HG02571 (cell line): ENCODE measurements around the gene LSM2.

ENCODE experiments used
- ATAC-seq: cut with Tn5 transposase; IDR thresholded peaks from one replicate; pipeline ENCODE4 v1.9.1; 2021; ENCODE audit warnings: mild to moderate bottlenecking, moderate library complexity; ENCODE audit not compliant: unreplicated experiment

The LSM2 gene

GRCh38 chr6:31758281-31758680, 48.5 kb downstream of the LSM2 start:
- no peak for ATAC-seq

- no peak for ATAC-seq
Observed at GRCh38 chr6:31752739-31753319, 53.9 kb downstream of the LSM2 start.

- no peak for ATAC-seq
Observed at GRCh38 chr6:31750411-31751022, 56.2 kb downstream of the LSM2 start.

- no peak for ATAC-seq
Observed at GRCh38 chr6:31749301-31750036, 57.3 kb downstream of the LSM2 start.
